Trophoblast cell (in vitro differentiated cells and primary cell): Measurements from ENCODE around the gene CFAP298.
"Not testable (repeated sequence)": the region's sequence is repeated elsewhere in the genome, so short reads cannot be mapped to it uniquely, and the experiment has no call there.

Source experiments
- DNase-seq, 2 donors: peaks; one replicate each; pipeline ENCODE4 v3.0.0-alpha.2; 2016
- H2AFZ ChIP-seq: 2 replicates; pipeline ENCODE4 v1.6.1; 2013; ENCODE audit warnings: low read length, moderate library complexity, mild to moderate bottlenecking; ENCODE audit not compliant: insufficient read depth, poor library complexity
- H2AK5ac ChIP-seq: 2 replicates; pipeline ENCODE4 v1.6.1; 2013; ENCODE audit warnings: mild to moderate bottlenecking, low read length
- H2BK120ac ChIP-seq: 2 replicates; pipeline ENCODE4 v1.6.1; 2013; ENCODE audit warnings: low read length, mild to moderate bottlenecking, moderate library complexity; ENCODE audit not compliant: insufficient read depth, poor library complexity
- H2BK12ac ChIP-seq: 2 replicates; pipeline ENCODE4 v1.6.1; 2013; ENCODE audit warnings: mild to moderate bottlenecking, low read length, moderate library complexity
- H2BK5ac ChIP-seq: 2 replicates; pipeline ENCODE4 v1.6.1; 2013; ENCODE audit warnings: low read length, low read depth, moderate library complexity, mild to moderate bottlenecking; ENCODE audit not compliant: poor library complexity
- H3K14ac ChIP-seq: 2 replicates; pipeline ENCODE4 v1.6.1; 2013; ENCODE audit warnings: mild to moderate bottlenecking, low read length
- H3K18ac ChIP-seq: 2 replicates; pipeline ENCODE4 v1.6.1; 2013; ENCODE audit warnings: mild to moderate bottlenecking, low read length
- H3K23ac ChIP-seq: 2 replicates; pipeline ENCODE4 v1.6.1; 2013; ENCODE audit warnings: low read length
- H3K27ac ChIP-seq: 2 replicates; pipeline ENCODE4 v1.5.1; 2013; ENCODE audit warnings: low read depth, mild to moderate bottlenecking, inconsistent platforms, low read length, moderate library complexity
- H3K27me3 ChIP-seq: 2 replicates; pipeline ENCODE4 v1.6.1; 2013; ENCODE audit warnings: inconsistent platforms, mild to moderate bottlenecking, low read length, moderate library complexity; ENCODE audit not compliant: insufficient read depth
- H3K36me3 ChIP-seq, 2 experiments: 1 replicate in 1 of 2; 2 replicates in 1 of 2; pipeline ENCODE4 v1.6.1; 2013; ENCODE audit warnings: low read length in 2 of 2, mild to moderate bottlenecking in 2 of 2, moderate library complexity in 1 of 2; ENCODE audit not compliant: insufficient read depth in 2 of 2, control insufficient read depth in 1 of 2
- H3K4ac ChIP-seq: 2 replicates; pipeline ENCODE4 v1.6.1; 2013; ENCODE audit warnings: low read depth, mild to moderate bottlenecking, low read length, moderate library complexity
- H3K4me1 ChIP-seq, 2 experiments: 1 replicate in 1 of 2; 2 replicates in 1 of 2; pipeline ENCODE4 v1.6.1; 2013; ENCODE audit warnings: low read length in 2 of 2, mild to moderate bottlenecking in 2 of 2, moderate library complexity in 1 of 2; ENCODE audit not compliant: insufficient read depth in 2 of 2, control insufficient read depth in 1 of 2
- H3K4me2 ChIP-seq: 2 replicates; pipeline ENCODE4 v1.6.1; 2013; ENCODE audit warnings: inconsistent platforms, mild to moderate bottlenecking, low read length, moderate library complexity
- H3K4me3 ChIP-seq: 2 replicates; pipeline ENCODE4 v1.5.1; 2013; ENCODE audit warnings: mild to moderate bottlenecking, low read depth, low read length, inconsistent platforms
- H3K79me1 ChIP-seq: one replicate; pipeline ENCODE4 v1.6.1; 2013; ENCODE audit warnings: low read length
- H3K79me2 ChIP-seq: 2 replicates; pipeline ENCODE4 v1.6.1; 2013; ENCODE audit warnings: low read length, mild to moderate bottlenecking; ENCODE audit not compliant: control insufficient read depth, insufficient read depth, poor library complexity
- H3K9ac ChIP-seq: 2 replicates; pipeline ENCODE4 v1.6.1; 2013; ENCODE audit warnings: mild to moderate bottlenecking, low read length
- H3K9me3 ChIP-seq: 2 replicates; pipeline ENCODE4 v1.6.1; 2013; ENCODE audit warnings: low read depth, mild to moderate bottlenecking, control low read depth, inconsistent platforms, low read length; ENCODE audit not compliant: insufficient read depth
- H4K12ac ChIP-seq: 2 replicates; pipeline ENCODE4 v1.6.1; 2013; ENCODE audit warnings: low read depth, mild to moderate bottlenecking, low read length, moderate library complexity
- H4K8ac ChIP-seq: 2 replicates; pipeline ENCODE4 v1.6.1; 2013; ENCODE audit warnings: low read depth, mild to moderate bottlenecking, low read length, moderate library complexity
- H4K91ac ChIP-seq: one replicate; pipeline ENCODE4 v1.6.1; 2013; ENCODE audit warnings: low read depth, mild to moderate bottlenecking, low read length, moderate library complexity
- WGBS: extraction: QIAGEN DNeasy Blood & Tissue Kit; methylation state at CpG from one replicate; pipeline ENCODE4 v1.1.7; 2013; ENCODE audit warnings: missing lambda C conversion rate; ENCODE audit not compliant: insufficient read length, insufficient coverage; ENCODE audit errors: extremely low coverage; 5-methylcytosine and 5-hydroxymethylcytosine counted together

Gene CFAP298

DNA sequence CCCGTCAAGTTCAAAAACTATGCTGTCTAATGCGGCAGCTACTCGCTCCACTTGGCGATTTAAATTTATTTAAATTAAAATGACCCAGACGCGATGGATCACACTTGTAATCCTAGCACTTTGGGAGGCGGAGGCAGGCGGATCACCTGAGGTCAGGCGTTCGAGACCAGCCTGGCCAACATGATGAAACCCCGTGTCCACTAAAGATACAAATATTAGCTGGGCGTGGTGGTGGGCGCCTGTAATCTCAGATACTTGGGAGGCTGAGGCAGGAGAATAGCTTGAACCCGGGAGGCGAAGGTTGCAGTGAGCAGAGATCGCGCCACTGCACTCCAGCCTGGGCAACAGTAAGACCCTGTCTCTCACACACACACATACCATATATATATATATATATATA, 1.2 kb downstream of the CFAP298 start:
- no CpG with 5 or more reads among the region's 17 CpGs for whole genome bisulfite sequencing
- H3K14ac ChIP-seq, H4K91ac ChIP-seq, H3K4me3 ChIP-seq, H3K4me1 ChIP-seq, H3K9ac ChIP-seq, H4K8ac ChIP-seq, H3K79me2 ChIP-seq, H3K27me3 ChIP-seq, H3K18ac ChIP-seq, H3K27ac ChIP-seq, H4K12ac ChIP-seq, H2AK5ac ChIP-seq, H2AFZ ChIP-seq, H3K23ac ChIP-seq, DNase-seq, H2BK12ac ChIP-seq, H2BK5ac ChIP-seq, H3K9me3 ChIP-seq, H2BK120ac ChIP-seq: not testable (repeated sequence)
- peaks cover 15% of the 10 kb centered on the region for H3K79me1 ChIP-seq
- peak overlapping the region; percentile 60 for H3K4ac ChIP-seq
- peak overlapping the region; percentile 33 for H3K4me2 ChIP-seq
- peaks cover 2 to 19% of the 10 kb centered on the region in 2 experiments for H3K36me3 ChIP-seq

DNA sequence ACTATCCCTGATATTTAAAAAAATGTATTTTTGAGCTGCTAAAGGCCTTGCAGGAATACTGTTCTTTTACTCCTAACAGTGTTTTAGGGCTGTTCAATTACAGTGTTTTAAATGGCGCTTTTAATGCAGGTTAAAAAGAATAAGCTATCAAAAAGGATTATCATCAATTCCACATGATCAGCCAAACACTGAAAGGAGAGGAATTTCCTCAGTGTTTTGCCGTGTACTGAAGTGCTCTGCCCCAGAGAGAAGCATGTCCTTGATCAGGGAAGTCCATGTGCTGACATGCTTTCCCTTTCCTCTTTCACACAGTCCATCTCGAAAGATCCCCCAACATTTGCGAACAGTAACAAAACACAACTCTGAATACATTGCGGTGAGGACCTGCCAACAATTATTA, 3.3 kb downstream of the CFAP298 start:
- Histone ChIP-seq H4K91ac (no peak overlapping the region), H3K4me3 (no peak overlapping the region), H3K27ac (no peak overlapping the region), H3K18ac (no peak overlapping the region), H3K4me2 (no peak overlapping the region), H3K4me1 (peaks cover 3 to 4% of the 10 kb centered on the region in 2 experiments), H3K4ac (no peak overlapping the region), H2BK5ac (no peak overlapping the region), H3K14ac (no peak overlapping the region), H2AK5ac (no peak overlapping the region), H4K8ac (no peak overlapping the region), H2BK12ac (no peak overlapping the region), H4K12ac (no peak overlapping the region), H3K23ac (no peak overlapping the region), H3K9ac (no peak overlapping the region), H2AFZ (no peak overlapping the region), H3K36me3 (peaks cover 13 to 37% of the 10 kb centered on the region in 2 experiments), H3K27me3 (no peaks in the 10 kb centered on the region), H3K79me2 (peaks cover 4% of the 10 kb centered on the region), H3K9me3 (no peaks in the 10 kb centered on the region), H2BK120ac (no peak overlapping the region), H3K79me1 (peaks cover 15% of the 10 kb centered on the region)
- no CpG with 5 or more reads among the region's 5 CpGs for WGBS
- DNase-seq: no peak

DNA sequence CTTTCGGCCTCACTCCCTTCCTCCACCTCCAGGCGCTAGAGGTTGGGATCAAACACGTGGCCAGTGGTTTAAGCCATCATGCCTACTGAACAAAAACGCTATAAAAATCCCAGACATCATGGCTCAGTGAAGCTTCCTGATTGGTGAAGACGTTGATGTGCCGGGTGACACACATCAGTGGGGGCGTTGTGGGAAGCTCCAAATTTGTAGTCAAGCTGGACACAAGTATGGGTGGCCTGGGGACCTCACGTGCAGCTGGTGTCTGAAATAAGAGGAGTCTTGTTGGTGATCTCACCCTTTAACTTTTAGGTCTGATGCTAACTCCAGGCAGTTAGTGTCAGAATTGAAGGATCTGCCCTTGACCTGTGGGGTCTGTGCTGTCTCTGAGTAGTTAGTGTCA, 6.7 kb downstream of the CFAP298 start:
- Histone ChIP-seq H3K18ac (no peak overlapping the region), H3K36me3 (peaks cover 28 to 55% of the 10 kb centered on the region in 2 experiments), H3K4me3 (no peak overlapping the region), H2BK12ac (no peak overlapping the region), H3K27ac (no peak overlapping the region), H3K4ac (no peak overlapping the region), H4K8ac (no peak overlapping the region), H3K79me1 (no peaks in the 10 kb centered on the region), H3K4me1 (no peaks in the 10 kb centered on the region), H4K12ac (no peak overlapping the region), H3K9ac (no peak overlapping the region), H3K4me2 (no peak overlapping the region), H2AFZ (no peak overlapping the region), H2AK5ac (no peak overlapping the region), H3K27me3 (no peaks in the 10 kb centered on the region), H3K14ac (no peak overlapping the region), H4K91ac (no peak overlapping the region), H3K79me2 (no peaks in the 10 kb centered on the region), H3K9me3 (no peaks in the 10 kb centered on the region), H2BK120ac (no peak overlapping the region), H3K23ac (no peak overlapping the region), H2BK5ac (no peak overlapping the region)
- no CpG with 5 or more reads among the region's 8 CpGs for WGBS
- no peak for DNase-seq

DNA sequence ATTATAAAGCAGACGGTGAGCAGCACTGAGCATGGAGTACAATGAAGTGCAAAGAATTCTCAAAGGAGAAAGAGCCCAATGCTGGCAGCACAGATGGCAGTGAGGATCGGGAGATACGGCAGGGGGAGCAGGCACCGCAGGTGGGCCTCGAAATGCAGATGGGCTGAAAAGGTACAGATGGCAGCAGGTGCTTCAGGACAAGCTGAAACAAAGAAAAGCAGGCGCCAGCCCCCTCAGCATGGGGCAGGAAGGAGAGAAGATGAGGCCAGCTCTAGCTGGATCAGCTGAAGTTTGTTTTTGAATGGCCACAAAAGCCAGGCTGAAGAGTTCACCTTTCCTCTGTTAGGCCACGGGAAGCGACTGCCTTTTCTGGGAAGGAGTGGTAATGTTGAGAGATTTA, 7.7 kb downstream of the CFAP298 start:
- Histone ChIP-seq H3K79me1 (no peaks in the 10 kb centered on the region), H3K79me2 (no peaks in the 10 kb centered on the region), H2BK5ac (no peak overlapping the region), H2BK120ac (no peak overlapping the region), H3K4me2 (no peak overlapping the region), H4K91ac (no peak overlapping the region), H2AFZ (no peak overlapping the region), H4K12ac (no peak overlapping the region), H2AK5ac (no peak overlapping the region), H3K4me3 (no peak overlapping the region), H3K27me3 (no peaks in the 10 kb centered on the region), H2BK12ac (no peak overlapping the region), H3K18ac (no peak overlapping the region), H3K9ac (no peak overlapping the region), H3K27ac (no peak overlapping the region), H3K36me3 (peaks cover 35 to 56% of the 10 kb centered on the region in 2 experiments), H3K4ac (no peak overlapping the region), H3K14ac (no peak overlapping the region), H3K4me1 (no peaks in the 10 kb centered on the region), H3K9me3 (no peaks in the 10 kb centered on the region), H4K8ac (no peak overlapping the region), H3K23ac (no peak overlapping the region)
- no CpG with 5 or more reads among the region's 8 CpGs for whole genome bisulfite sequencing
- DNase-seq: no peak
